ENCODE results near the gene LAD1.

- TF ChIP-seq RAD21 (IDR thresholded peaks at IDR 0.05; ENCODE audit: low read length) (no peak), TEAD4 (IDR thresholded peaks at IDR 0.05; ENCODE audit: borderline replicate concordance, insufficient read depth) (no peak), ELF1 (IDR thresholded peaks at IDR 0.05) (no peak)
Measured at GRCh38 chr1:201369209-201369608, 29.9 kb downstream of the LAD1 start.

All from SK-N-SH (cell line).